K562 (cell line): ENCODE measurements around the gene METTL14. TPM values are rescaled to one million over a fixed set of nuclear protein-coding genes. Genes with fewer than 3 reads are reported as not detected.

ENCODE experiments used
- BRD4 ChIP-seq: fragments of 200-600 bp; sonication (generic); IDR thresholded peaks from 2 replicates; pipeline ENCODE4 v1.6.1; 2017; ENCODE audit warnings: inconsistent platforms
- DIDO1 ChIP-seq: fragments of 450-650 bp; IDR thresholded peaks from 2 replicates; pipeline ENCODE4 v1.6.1; 2016; ENCODE audit warnings: low read depth, missing biosample characterization, missing genetic modification characterization
- E2F3 ChIP-seq: fragments of 250-450 bp; sonication (Bioruptor Pico); IDR thresholded peaks from 2 replicates; pipeline ENCODE4 v1.4.0; 2020; ENCODE audit warnings: mild to moderate bottlenecking
- EHMT2 ChIP-seq: fragments of 450-650 bp; IDR thresholded peaks from 2 replicates; pipeline ENCODE4 v1.6.1; 2018; ENCODE audit warnings: antibody characterized with exemption
- ELF1 ChIP-seq: fragments of 200-800 bp; sonication (Bioruptor generic); IDR thresholded peaks from 2 replicates; pipeline ENCODE4 v1.6.1; 2016; ENCODE audit warnings: missing genetic modification characterization, missing compliant biosample characterization
- GABPA ChIP-seq: fragments of 200-800 bp; sonication (Bioruptor generic); conservative IDR thresholded peaks from 2 replicates; pipeline ENCODE4 v1.6.1; 2016; ENCODE audit warnings: low read depth, missing genetic modification characterization, missing compliant biosample characterization
- HMG20B ChIP-seq: fragments of 250-450 bp; sonication (Bioruptor Pico); IDR thresholded peaks from 2 replicates; pipeline ENCODE4 v1.5.0; 2021; ENCODE audit warnings: mild to moderate bottlenecking
- JUNB ChIP-seq: fragments of 450-650 bp; formaldehyde crosslinking; conservative IDR thresholded peaks from 2 replicates; pipeline ENCODE4 v1.4.0; 2020; ENCODE audit warnings: mild to moderate bottlenecking
- MYC ChIP-seq, 2 experiments: fragments of 250-450 bp in 1 of 2; sonication (Bioruptor Pico) in 1 of 2; IDR thresholded peaks; 2 replicates each; pipeline versions ENCODE4 v1.5.1 to v1.6.1; 2012 to 2021; ENCODE audit warnings: low read depth in 2 of 2, borderline replicate concordance in 1 of 2, improper control_type of control experiment in 1 of 2, low read length in 1 of 2, mild to moderate bottlenecking in 1 of 2, moderate library complexity in 1 of 2
- TBL1XR1 ChIP-seq, 2 experiments: IDR thresholded peaks; 2 replicates each; pipeline ENCODE4 v1.6.1; 2012; ENCODE audit warnings: improper control_type of control experiment in 2 of 2, low read length in 2 of 2, mild to moderate bottlenecking in 1 of 2
- ZNF143 ChIP-seq: sonication (generic); formaldehyde crosslinking; IDR thresholded peaks from 2 replicates; pipeline ENCODE4 v1.9.0; 2022; ENCODE audit warnings: mild to moderate bottlenecking, missing genetic modification reagents
- ZNF354B ChIP-seq: fragments of 250-450 bp; sonication (Bioruptor Pico); IDR thresholded peaks from 2 replicates; pipeline ENCODE4 v1.4.0; 2020
- ZNF764 ChIP-seq: fragments of 250-450 bp; sonication (Bioruptor Pico); IDR thresholded peaks from 2 replicates; pipeline ENCODE4 v1.4.0; 2020; ENCODE audit warnings: low read depth, mild to moderate bottlenecking, moderate library complexity
- polyA plus RNA-seq, 8 experiments: library from polyadenylated mRNA; depleted of rRNA in 4 of 8; stranded (reverse) in 5 of 8; unstranded in 3 of 8; fragments of >200 nt; fragmentation: Nextera tagmentation in 2 of 8; fragmentation: Illumina TruSeq in 1 of 8; extraction: Ambion mirVana in 2 of 8; extraction: Trizol in 1 of 8; gene quantifications; 2 replicates each; pipeline versions ENCODE4 v1.2.1 to v1.2.3, GENCODE V29; 2011 to 2014; ENCODE audit warnings: inconsistent platforms in 1 of 8, missing spikeins in 1 of 8
- total RNA-seq, 7 experiments: library from RNA; depleted of rRNA in 6 of 7; stranded (reverse); fragments of >200 nt in 6 of 7; fragmentation: Illumina TruSeq in 2 of 7; extraction: Trizol in 2 of 7; gene quantifications; 2 replicates each; pipeline versions ENCODE4 v1.2.1 to v1.2.3, GENCODE V29; 2011 to 2021; ENCODE audit warnings: low replicate concordance in 1 of 7
- TF ChIP-seq, protein P1 (sequence below): fragments of 250-450 bp; sonication (Bioruptor Pico); IDR thresholded peaks from 2 replicates; pipeline ENCODE4 v1.8.0; 2022; ENCODE audit warnings: moderate library complexity, mild to moderate bottlenecking, inconsistent platforms
- TF ChIP-seq, protein P2 (sequence below): sonication (generic); formaldehyde crosslinking; IDR thresholded peaks from 2 replicates; pipeline ENCODE4 v1.9.0; 2022; ENCODE audit warnings: mild to moderate bottlenecking, missing genetic modification reagents
- TF ChIP-seq, protein P3 (sequence below): fragments of 250-450 bp; sonication (Bioruptor Pico); IDR thresholded peaks from 2 replicates; pipeline ENCODE4 v1.5.0; 2021
- TF ChIP-seq, protein P4 (sequence below): fragments of 450-650 bp; formaldehyde crosslinking; IDR thresholded peaks from 2 replicates; pipeline ENCODE4 v1.4.0; 2022; ENCODE audit warnings: mild to moderate bottlenecking, moderate library complexity
- TF ChIP-seq, protein P5 (sequence below), 2 experiments: fragments of 150-350 bp in 1 of 2; IDR thresholded peaks; 2 replicates each; pipeline ENCODE4 v1.6.1; 2012 to 2016; ENCODE audit warnings: low read depth in 2 of 2, low read length in 2 of 2, mild to moderate bottlenecking in 1 of 2, moderate library complexity in 1 of 2
- TF ChIP-seq, protein P6 (sequence below): sonication (generic); formaldehyde crosslinking; IDR thresholded peaks from 2 replicates; pipeline ENCODE4 v1.8.0; 2022; ENCODE audit warnings: mild to moderate bottlenecking, low read depth, missing genetic modification reagents

The METTL14 gene
- total and polyA plus RNA-seq, 9 of the 15 experiments (the other 6 are each of a cell fraction or from before 2014, with no cell fraction given): 16.7 to 42.4 (median 27.7) TPM

DNA sequence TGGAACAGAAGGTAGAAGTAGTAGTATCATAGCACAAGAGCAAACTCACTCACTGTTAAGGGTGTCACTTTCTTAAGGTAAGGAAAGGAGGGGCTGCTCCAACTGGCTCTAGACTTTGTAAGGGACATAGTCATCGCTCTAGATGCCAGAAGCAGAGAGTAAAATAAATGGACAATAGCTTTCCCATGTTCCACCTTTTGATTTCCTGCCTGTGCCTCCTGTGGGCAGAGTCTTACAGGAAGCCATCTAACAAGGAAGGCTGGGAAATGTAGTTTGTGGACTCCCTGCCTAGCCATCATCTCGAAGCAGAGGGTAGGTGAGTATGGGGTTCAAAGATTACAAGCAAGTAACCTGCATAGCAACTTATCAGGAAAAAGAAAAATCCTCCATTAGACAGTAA lies 1.7 kb upstream of the METTL14 start (continued):
- TF ChIP-seq, protein P1, sequence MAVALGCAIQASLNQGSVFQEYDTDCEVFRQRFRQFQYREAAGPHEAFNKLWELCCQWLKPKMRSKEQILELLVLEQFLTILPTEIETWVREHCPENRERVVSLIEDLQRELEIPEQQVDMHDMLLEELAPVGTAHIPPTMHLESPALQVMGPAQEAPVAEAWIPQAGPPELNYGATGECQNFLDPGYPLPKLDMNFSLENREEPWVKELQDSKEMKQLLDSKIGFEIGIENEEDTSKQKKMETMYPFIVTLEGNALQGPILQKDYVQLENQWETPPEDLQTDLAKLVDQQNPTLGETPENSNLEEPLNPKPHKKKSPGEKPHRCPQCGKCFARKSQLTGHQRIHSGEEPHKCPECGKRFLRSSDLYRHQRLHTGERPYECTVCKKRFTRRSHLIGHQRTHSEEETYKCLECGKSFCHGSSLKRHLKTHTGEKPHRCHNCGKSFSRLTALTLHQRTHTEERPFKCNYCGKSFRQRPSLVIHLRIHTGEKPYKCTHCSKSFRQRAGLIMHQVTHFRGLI (CRISPR knock-in tag): no peak
- TF ChIP-seq HMG20B (CRISPR knock-in tag) (no peak), BRD4 (no peak), EHMT2 (no peak), JUNB (CRISPR knock-in tag) (no peak), MYC (IDR thresholded peaks at IDR 0.05; ENCODE audit: low read depth, low read length) (no peak), MYC (CRISPR knock-in tag; IDR thresholded peaks at IDR 0.05; ENCODE audit: borderline replicate concordance, low read depth) (no peak), DIDO1 (tag) (no peak), GABPA (tag) (peak; percentile 81), TBL1XR1 (IDR thresholded peaks at IDR 0.05; ENCODE audit: low read length in 2 of 2) (no peak), ELF1 (peak; percentile 54; the same call in 1 of the 2 replicates), ZNF764 (no peak), ZNF354B (CRISPR knock-in tag) (no peak), ZNF143 (CRISPR knock-in tag) (peak; percentile 65), E2F3 (CRISPR knock-in tag) (no peak)
- TF ChIP-seq, protein P2, sequence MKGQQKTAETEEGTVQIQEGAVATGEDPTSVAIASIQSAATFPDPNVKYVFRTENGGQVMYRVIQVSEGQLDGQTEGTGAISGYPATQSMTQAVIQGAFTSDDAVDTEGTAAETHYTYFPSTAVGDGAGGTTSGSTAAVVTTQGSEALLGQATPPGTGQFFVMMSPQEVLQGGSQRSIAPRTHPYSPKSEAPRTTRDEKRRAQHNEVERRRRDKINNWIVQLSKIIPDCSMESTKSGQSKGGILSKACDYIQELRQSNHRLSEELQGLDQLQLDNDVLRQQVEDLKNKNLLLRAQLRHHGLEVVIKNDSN (CRISPR knock-in tag): no peak
- TF ChIP-seq, protein P3, sequence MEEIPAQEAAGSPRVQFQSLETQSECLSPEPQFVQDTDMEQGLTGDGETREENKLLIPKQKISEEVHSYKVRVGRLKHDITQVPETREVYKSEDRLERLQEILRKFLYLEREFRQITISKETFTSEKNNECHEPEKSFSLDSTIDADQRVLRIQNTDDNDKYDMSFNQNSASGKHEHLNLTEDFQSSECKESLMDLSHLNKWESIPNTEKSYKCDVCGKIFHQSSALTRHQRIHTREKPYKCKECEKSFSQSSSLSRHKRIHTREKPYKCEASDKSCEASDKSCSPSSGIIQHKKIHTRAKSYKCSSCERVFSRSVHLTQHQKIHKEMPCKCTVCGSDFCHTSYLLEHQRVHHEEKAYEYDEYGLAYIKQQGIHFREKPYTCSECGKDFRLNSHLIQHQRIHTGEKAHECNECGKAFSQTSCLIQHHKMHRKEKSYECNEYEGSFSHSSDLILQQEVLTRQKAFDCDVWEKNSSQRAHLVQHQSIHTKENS (CRISPR knock-in tag): no peak
- TF ChIP-seq, protein P4, sequence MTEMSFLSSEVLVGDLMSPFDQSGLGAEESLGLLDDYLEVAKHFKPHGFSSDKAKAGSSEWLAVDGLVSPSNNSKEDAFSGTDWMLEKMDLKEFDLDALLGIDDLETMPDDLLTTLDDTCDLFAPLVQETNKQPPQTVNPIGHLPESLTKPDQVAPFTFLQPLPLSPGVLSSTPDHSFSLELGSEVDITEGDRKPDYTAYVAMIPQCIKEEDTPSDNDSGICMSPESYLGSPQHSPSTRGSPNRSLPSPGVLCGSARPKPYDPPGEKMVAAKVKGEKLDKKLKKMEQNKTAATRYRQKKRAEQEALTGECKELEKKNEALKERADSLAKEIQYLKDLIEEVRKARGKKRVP (CRISPR knock-in tag): no peak
- TF ChIP-seq, protein P5, sequence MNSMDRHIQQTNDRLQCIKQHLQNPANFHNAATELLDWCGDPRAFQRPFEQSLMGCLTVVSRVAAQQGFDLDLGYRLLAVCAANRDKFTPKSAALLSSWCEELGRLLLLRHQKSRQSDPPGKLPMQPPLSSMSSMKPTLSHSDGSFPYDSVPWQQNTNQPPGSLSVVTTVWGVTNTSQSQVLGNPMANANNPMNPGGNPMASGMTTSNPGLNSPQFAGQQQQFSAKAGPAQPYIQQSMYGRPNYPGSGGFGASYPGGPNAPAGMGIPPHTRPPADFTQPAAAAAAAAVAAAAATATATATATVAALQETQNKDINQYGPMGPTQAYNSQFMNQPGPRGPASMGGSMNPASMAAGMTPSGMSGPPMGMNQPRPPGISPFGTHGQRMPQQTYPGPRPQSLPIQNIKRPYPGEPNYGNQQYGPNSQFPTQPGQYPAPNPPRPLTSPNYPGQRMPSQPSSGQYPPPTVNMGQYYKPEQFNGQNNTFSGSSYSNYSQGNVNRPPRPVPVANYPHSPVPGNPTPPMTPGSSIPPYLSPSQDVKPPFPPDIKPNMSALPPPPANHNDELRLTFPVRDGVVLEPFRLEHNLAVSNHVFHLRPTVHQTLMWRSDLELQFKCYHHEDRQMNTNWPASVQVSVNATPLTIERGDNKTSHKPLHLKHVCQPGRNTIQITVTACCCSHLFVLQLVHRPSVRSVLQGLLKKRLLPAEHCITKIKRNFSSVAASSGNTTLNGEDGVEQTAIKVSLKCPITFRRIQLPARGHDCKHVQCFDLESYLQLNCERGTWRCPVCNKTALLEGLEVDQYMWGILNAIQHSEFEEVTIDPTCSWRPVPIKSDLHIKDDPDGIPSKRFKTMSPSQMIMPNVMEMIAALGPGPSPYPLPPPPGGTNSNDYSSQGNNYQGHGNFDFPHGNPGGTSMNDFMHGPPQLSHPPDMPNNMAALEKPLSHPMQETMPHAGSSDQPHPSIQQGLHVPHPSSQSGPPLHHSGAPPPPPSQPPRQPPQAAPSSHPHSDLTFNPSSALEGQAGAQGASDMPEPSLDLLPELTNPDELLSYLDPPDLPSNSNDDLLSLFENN (IDR thresholded peaks at IDR 0.05; ENCODE audit: low read depth in 2 of 2, low read length in 2 of 2): no peak
- TF ChIP-seq, protein P6, sequence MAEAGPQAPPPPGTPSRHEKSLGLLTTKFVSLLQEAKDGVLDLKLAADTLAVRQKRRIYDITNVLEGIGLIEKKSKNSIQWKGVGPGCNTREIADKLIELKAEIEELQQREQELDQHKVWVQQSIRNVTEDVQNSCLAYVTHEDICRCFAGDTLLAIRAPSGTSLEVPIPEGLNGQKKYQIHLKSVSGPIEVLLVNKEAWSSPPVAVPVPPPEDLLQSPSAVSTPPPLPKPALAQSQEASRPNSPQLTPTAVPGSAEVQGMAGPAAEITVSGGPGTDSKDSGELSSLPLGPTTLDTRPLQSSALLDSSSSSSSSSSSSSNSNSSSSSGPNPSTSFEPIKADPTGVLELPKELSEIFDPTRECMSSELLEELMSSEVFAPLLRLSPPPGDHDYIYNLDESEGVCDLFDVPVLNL (CRISPR knock-in tag): no peak
